Measurements from ENCODE around the gene IGF2BP2.

- TF ChIP-seq, protein P1, sequence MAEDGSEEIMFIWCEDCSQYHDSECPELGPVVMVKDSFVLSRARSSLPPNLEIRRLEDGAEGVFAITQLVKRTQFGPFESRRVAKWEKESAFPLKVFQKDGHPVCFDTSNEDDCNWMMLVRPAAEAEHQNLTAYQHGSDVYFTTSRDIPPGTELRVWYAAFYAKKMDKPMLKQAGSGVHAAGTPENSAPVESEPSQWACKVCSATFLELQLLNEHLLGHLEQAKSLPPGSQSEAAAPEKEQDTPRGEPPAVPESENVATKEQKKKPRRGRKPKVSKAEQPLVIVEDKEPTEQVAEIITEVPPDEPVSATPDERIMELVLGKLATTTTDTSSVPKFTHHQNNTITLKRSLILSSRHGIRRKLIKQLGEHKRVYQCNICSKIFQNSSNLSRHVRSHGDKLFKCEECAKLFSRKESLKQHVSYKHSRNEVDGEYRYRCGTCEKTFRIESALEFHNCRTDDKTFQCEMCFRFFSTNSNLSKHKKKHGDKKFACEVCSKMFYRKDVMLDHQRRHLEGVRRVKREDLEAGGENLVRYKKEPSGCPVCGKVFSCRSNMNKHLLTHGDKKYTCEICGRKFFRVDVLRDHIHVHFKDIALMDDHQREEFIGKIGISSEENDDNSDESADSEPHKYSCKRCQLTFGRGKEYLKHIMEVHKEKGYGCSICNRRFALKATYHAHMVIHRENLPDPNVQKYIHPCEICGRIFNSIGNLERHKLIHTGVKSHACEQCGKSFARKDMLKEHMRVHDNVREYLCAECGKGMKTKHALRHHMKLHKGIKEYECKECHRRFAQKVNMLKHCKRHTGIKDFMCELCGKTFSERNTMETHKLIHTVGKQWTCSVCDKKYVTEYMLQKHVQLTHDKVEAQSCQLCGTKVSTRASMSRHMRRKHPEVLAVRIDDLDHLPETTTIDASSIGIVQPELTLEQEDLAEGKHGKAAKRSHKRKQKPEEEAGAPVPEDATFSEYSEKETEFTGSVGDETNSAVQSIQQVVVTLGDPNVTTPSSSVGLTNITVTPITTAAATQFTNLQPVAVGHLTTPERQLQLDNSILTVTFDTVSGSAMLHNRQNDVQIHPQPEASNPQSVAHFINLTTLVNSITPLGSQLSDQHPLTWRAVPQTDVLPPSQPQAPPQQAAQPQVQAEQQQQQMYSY (CRISPR knock-in tag; IDR thresholded peaks at IDR 0.05) = no peak
- TF ChIP-seq GRHL2 (CRISPR knock-in tag; IDR thresholded peaks at IDR 0.05; ENCODE audit: insufficient replicate concordance, severe bottlenecking) (no peak), CTCF (IDR thresholded peaks at IDR 0.05) (no peak), USF2 (CRISPR knock-in tag; IDR thresholded peaks at IDR 0.05) (no peak), ZNF281 (CRISPR knock-in tag; IDR thresholded peaks at IDR 0.05) (no peak), NR1H2 (CRISPR knock-in tag; IDR thresholded peaks at IDR 0.05) (no peak), E2F4 (CRISPR knock-in tag; IDR thresholded peaks at IDR 0.05; ENCODE audit: borderline replicate concordance, low read depth) (no peak)
Measured at GRCh38 chr3:185658504-185658912, 166.3 kb downstream of the IGF2BP2 start.

Measured in WTC11 (cell line).